HT-29 (cell line): ENCODE data around the gene TNNC1. TPM values are rescaled to one million over a fixed set of nuclear protein-coding genes. Genes with fewer than 3 reads are reported as not detected.

Experiments
- DNase-seq: peaks from one replicate; pipeline ENCODE4 v3.0.0-alpha.2; 2015; ENCODE audit warnings: low spot score
- total RNA-seq: library from RNA; depleted of rRNA; stranded (reverse); fragments of >200 nt; shearing (Covaris generic); gene quantifications from 2 replicates; pipeline ENCODE4 v1.2.3, GENCODE V29; 2014

TNNC1 gene
- total RNA-seq, 1 experiment from 2014 or later, result 5.7 TPM

- no peak for DNase-seq
These were observed 5.1 kb upstream of the TNNC1 start for GRCh38 chr3:52458770-52459545.

GRCh38 chr3:52458031-52458760 is 4.4 kb upstream of the TNNC1 start:
- DNase-seq, result no peak

- no peak for DNase-seq
These were observed 3.0 kb upstream of the TNNC1 start for GRCh38 chr3:52456800-52457183.

GRCh38 chr3:52456169-52456799 is 2.4 kb upstream of the TNNC1 start:
- no peak for DNase-seq

GRCh38 chr3:52455283-52456168 is 1.7 kb upstream of the TNNC1 start, which contains the start of gene NISCH:
NISCH (plus strand) TSS chr3:52455604; CDS start chr3:52455642, 38 bp downstream.
- peak; percentile 58 for DNase-seq

- no peak for DNase-seq
These were observed 1.1 kb upstream of the TNNC1 start for GRCh38 chr3:52454938-52455282.

- peak; percentile 9 for DNase-seq
These were observed 553 bp upstream of the TNNC1 start for GRCh38 chr3:52454250-52454937.

GRCh38 chr3:52452570-52453221 is 1.1 kb downstream of the TNNC1 start:
- DNase-seq, result no peak

GRCh38 chr3:52452126-52452525 is 1.7 kb downstream of the TNNC1 start:
- DNase-seq, result no peak

- DNase-seq, result no peak
These were observed 2.4 kb downstream of the TNNC1 start for GRCh38 chr3:52451237-52452083.

- DNase-seq, result no peak
These were observed 3.2 kb downstream of the TNNC1 start for GRCh38 chr3:52450489-52451236.

- DNase-seq, result no peak
These were observed 6.1 kb downstream of the TNNC1 start for GRCh38 chr3:52447512-52448355.

- DNase-seq, result peak; percentile 76
These were observed 7.0 kb downstream of the TNNC1 start for GRCh38 chr3:52446631-52447511.

- no peak for DNase-seq
These were observed 7.8 kb downstream of the TNNC1 start for GRCh38 chr3:52446042-52446441.

- DNase-seq, result peak; percentile 74
These were observed 8.7 kb downstream of the TNNC1 start, which contains the start of gene SEMA3G for GRCh38 chr3:52444860-52445793. SEMA3G (minus strand) TSS chr3:52445103; CDS start chr3:52445027, 76 bp downstream.
